ENCODE data around the gene TEX22.

DNA sequence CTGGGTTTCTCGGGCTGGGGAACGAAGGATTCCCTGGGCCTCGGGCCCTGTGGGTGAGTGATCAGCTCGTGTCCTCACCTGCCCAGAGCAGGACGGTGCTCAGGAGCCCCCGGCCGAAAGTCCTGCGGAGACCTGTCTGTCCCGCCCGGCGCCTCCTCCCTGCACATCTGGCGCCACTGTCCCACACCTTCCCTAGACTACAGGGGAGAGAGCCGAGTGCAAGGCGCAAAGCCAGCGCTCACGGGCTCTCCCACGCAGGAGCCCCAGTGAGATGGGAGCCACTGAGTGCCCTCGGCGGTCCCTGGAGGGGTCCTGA, 13.1 kb upstream of the TEX22 start:
- TF ChIP-seq, protein P1, sequence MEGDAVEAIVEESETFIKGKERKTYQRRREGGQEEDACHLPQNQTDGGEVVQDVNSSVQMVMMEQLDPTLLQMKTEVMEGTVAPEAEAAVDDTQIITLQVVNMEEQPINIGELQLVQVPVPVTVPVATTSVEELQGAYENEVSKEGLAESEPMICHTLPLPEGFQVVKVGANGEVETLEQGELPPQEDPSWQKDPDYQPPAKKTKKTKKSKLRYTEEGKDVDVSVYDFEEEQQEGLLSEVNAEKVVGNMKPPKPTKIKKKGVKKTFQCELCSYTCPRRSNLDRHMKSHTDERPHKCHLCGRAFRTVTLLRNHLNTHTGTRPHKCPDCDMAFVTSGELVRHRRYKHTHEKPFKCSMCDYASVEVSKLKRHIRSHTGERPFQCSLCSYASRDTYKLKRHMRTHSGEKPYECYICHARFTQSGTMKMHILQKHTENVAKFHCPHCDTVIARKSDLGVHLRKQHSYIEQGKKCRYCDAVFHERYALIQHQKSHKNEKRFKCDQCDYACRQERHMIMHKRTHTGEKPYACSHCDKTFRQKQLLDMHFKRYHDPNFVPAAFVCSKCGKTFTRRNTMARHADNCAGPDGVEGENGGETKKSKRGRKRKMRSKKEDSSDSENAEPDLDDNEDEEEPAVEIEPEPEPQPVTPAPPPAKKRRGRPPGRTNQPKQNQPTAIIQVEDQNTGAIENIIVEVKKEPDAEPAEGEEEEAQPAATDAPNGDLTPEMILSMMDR (IDR thresholded peaks at IDR 0.05; ENCODE audit: low read length) = no peak
- TF ChIP-seq EZH2 (IDR thresholded peaks at IDR 0.05; ENCODE audit: borderline replicate concordance, low read length) = no peak
